Astrocyte (in vitro differentiated cells and primary cell): ENCODE results near the gene LRIT3. TPM values are rescaled to one million over a fixed set of nuclear protein-coding genes. Genes with fewer than 3 reads are reported as not detected.

Experiments
- DNase-seq: peaks from one replicate; pipeline ENCODE4 v3.0.0-alpha.2; 2010; ENCODE audit warnings: low read depth
- FAIRE-seq: peaks from 2 replicates; lab custom pipeline; 2011; peaks lifted over from hg19 to GRCh38; lab: Jason Lieb, UNC
- H2AFZ ChIP-seq: 2 replicates; pipeline ENCODE4 v1.6.0; 2012; ENCODE audit warnings: low read depth, low read length, inconsistent platforms
- H3K27ac ChIP-seq: 2 replicates; pipeline ENCODE4 v1.5.1; 2011; ENCODE audit warnings: low read depth, low read length, inconsistent platforms
- H3K27me3 ChIP-seq: 2 replicates; pipeline ENCODE4 v1.6.0; 2011; ENCODE audit warnings: low read length, inconsistent platforms; ENCODE audit not compliant: insufficient read depth
- H3K36me3 ChIP-seq: 2 replicates; pipeline ENCODE4 v1.5.1; 2011; ENCODE audit warnings: low read length, inconsistent platforms; ENCODE audit not compliant: insufficient read depth
- H3K4me1 ChIP-seq: 2 replicates; pipeline ENCODE4 v1.5.1; 2011; ENCODE audit warnings: low read length, inconsistent platforms; ENCODE audit not compliant: insufficient read depth
- H3K4me2 ChIP-seq: 2 replicates; pipeline ENCODE4 v1.6.0; 2012; ENCODE audit warnings: low read length, inconsistent platforms
- H3K4me3 ChIP-seq: 2 replicates; pipeline ENCODE4 v1.5.1; 2011; ENCODE audit warnings: low read depth, mild to moderate bottlenecking, low read length, inconsistent platforms; ENCODE audit not compliant: insufficient read depth
- H3K79me2 ChIP-seq: 2 replicates; pipeline ENCODE4 v1.6.0; 2012; ENCODE audit warnings: mild to moderate bottlenecking, low read length, inconsistent platforms; ENCODE audit not compliant: insufficient read depth
- H3K9ac ChIP-seq: 2 replicates; pipeline ENCODE4 v1.6.0; 2012; ENCODE audit warnings: mild to moderate bottlenecking, low read length, inconsistent platforms
- H3K9me3 ChIP-seq: 2 replicates; pipeline ENCODE4 v1.5.1; 2012; ENCODE audit warnings: low read depth, mild to moderate bottlenecking, low read length, inconsistent platforms; ENCODE audit not compliant: insufficient read depth
- H4K20me1 ChIP-seq: 2 replicates; pipeline ENCODE4 v1.6.0; 2012; ENCODE audit warnings: low read length, inconsistent platforms; ENCODE audit not compliant: insufficient read depth
- H3K27ac Mint-ChIP-seq: one replicate; pipeline ENCODE4 v1.8.0; 2021; ENCODE audit warnings: mild to moderate bottlenecking, mixed read lengths; ENCODE audit not compliant: unreplicated experiment
- H3K27me3 Mint-ChIP-seq: one replicate; pipeline ENCODE4 v1.8.0; 2021; ENCODE audit warnings: low read depth, mixed read lengths; ENCODE audit not compliant: unreplicated experiment
- H3K36me3 Mint-ChIP-seq: one replicate; pipeline ENCODE4 v1.8.0; 2021; ENCODE audit warnings: low read depth, mixed read lengths; ENCODE audit not compliant: unreplicated experiment
- H3K4me1 Mint-ChIP-seq: one replicate; pipeline ENCODE4 v1.8.0; 2021; ENCODE audit warnings: low read depth, mixed read lengths; ENCODE audit not compliant: unreplicated experiment
- H3K4me3 Mint-ChIP-seq: one replicate; pipeline ENCODE4 v1.8.0; 2021; ENCODE audit warnings: mild to moderate bottlenecking, moderate library complexity, mixed read lengths; ENCODE audit not compliant: unreplicated experiment
- H3K9me3 Mint-ChIP-seq: one replicate; pipeline ENCODE4 v1.8.0; 2021; ENCODE audit warnings: mild to moderate bottlenecking, mixed read lengths; ENCODE audit not compliant: unreplicated experiment
- EZH2 ChIP-seq: IDR thresholded peaks from 2 replicates; pipeline ENCODE4 v1.6.1; 2012; ENCODE audit warnings: mild to moderate bottlenecking, low read length, inconsistent platforms; ENCODE audit not compliant: insufficient read depth
- total RNA-seq: library from RNA; stranded (reverse); gene quantifications from 2 replicates; pipeline ENCODE4 v1.2.1, GENCODE V29; 2021
- TF ChIP-seq, protein P1 (sequence below): IDR thresholded peaks from 2 replicates; pipeline ENCODE4 v1.5.1; 2011; ENCODE audit warnings: low read depth, mild to moderate bottlenecking, inconsistent platforms, low read length, moderate library complexity; ENCODE audit not compliant: insufficient read depth

The LRIT3 gene
- total RNA-seq, 1 donor from 2014 or later: 0.11 TPM

DNA sequence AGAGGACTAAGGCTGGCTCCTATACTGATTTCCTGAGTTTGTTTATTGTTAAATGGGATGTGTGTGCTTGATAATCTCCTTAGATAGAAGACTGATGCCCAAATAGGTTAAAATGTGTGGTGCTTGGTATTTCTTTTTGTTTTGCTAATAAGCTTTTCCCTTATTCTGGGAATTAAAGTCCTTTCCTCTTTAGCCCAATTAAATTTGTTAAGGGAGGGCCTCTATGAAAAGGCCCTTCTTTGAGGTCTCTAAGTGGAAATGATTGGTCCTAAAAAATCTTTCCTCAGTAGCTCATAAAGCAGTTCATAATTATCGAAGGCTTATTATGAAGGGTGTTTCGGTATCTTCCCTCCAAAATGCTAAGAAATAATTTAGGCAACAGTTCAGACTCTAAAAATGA, 20.2 kb upstream of the LRIT3 start, which contains the start of gene RRH:
Gene RRH (plus strand): TSS at position 301 of the 400 bp plus-strand sequence. CDS start 56 bp downstream, at position 357.
- no peaks in the 10 kb centered on the region for H3K27me3 ChIP-seq
- H3K27ac Mint-ChIP-seq: no peak within 1 kb of the TSS
- no peak within 1 kb of the TSS for H3K4me3 Mint-ChIP-seq
- H3K36me3 ChIP-seq: peaks cover 22% of the 10 kb centered on the region
- H2AFZ ChIP-seq: no peak within 1 kb of the TSS
- no peaks in the 10 kb centered on the region for H3K4me1 ChIP-seq
- TF ChIP-seq EZH2: no peak
- TF ChIP-seq, protein P1, sequence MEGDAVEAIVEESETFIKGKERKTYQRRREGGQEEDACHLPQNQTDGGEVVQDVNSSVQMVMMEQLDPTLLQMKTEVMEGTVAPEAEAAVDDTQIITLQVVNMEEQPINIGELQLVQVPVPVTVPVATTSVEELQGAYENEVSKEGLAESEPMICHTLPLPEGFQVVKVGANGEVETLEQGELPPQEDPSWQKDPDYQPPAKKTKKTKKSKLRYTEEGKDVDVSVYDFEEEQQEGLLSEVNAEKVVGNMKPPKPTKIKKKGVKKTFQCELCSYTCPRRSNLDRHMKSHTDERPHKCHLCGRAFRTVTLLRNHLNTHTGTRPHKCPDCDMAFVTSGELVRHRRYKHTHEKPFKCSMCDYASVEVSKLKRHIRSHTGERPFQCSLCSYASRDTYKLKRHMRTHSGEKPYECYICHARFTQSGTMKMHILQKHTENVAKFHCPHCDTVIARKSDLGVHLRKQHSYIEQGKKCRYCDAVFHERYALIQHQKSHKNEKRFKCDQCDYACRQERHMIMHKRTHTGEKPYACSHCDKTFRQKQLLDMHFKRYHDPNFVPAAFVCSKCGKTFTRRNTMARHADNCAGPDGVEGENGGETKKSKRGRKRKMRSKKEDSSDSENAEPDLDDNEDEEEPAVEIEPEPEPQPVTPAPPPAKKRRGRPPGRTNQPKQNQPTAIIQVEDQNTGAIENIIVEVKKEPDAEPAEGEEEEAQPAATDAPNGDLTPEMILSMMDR: no peak
- H4K20me1 ChIP-seq: peaks cover 4% of the 10 kb centered on the region
- FAIRE-seq (no peak), DNase-seq (no peak)
- no peaks in the 10 kb centered on the region for H3K4me1 Mint-ChIP-seq
- peaks cover 3% of the 10 kb centered on the region for H3K79me2 ChIP-seq
- H3K9me3 ChIP-seq: no peaks in the 10 kb centered on the region
- H3K4me3 ChIP-seq: no peak within 1 kb of the TSS
- H3K27ac ChIP-seq: no peak within 1 kb of the TSS
- H3K4me2 ChIP-seq: no peak within 1 kb of the TSS
- no peaks in the 10 kb centered on the region for H3K9me3 Mint-ChIP-seq
- H3K36me3 Mint-ChIP-seq: no peaks in the 10 kb centered on the region
- H3K27me3 Mint-ChIP-seq: no peaks in the 10 kb centered on the region
- no peak within 1 kb of the TSS for H3K9ac ChIP-seq

DNA sequence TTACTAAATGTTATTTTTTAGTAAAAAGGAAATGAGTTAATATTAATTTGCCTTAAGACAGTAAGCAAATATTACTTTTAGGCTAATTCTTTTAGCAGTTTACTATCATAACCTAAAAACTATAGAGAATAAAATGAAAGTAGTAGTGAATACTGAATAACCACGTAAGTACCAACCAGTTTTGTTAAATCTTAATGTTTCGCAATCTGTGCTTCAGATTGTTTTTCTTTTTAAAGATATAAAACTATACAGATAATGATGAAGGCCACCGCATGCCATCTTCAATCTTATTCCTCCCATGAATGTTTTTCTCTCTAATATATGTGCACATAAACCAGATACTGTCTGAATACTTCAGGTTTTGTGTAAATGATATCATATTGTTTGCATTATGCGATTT, 14.2 kb upstream of the LRIT3 start:
- Mint-ChIP-seq H3K27me3 (no peaks in the 10 kb centered on the region), H3K4me1 (no peaks in the 10 kb centered on the region), H3K9me3 (no peaks in the 10 kb centered on the region), H3K36me3 (no peaks in the 10 kb centered on the region), H3K4me3 (no peak overlapping the region), H3K27ac (no peak overlapping the region)
- Histone ChIP-seq H2AFZ (no peak overlapping the region), H3K4me3 (no peak overlapping the region), H3K9me3 (no peaks in the 10 kb centered on the region), H3K4me2 (no peak overlapping the region), H3K4me1 (no peaks in the 10 kb centered on the region), H3K9ac (no peak overlapping the region), H4K20me1 (no peaks in the 10 kb centered on the region), H3K27me3 (no peaks in the 10 kb centered on the region), H3K27ac (no peak overlapping the region), H3K36me3 (no peaks in the 10 kb centered on the region), H3K79me2 (no peaks in the 10 kb centered on the region)
- DNase-seq: no peak
- TF ChIP-seq EZH2: no peak
- TF ChIP-seq, protein P1: no peak
- FAIRE-seq: no peak

DNA sequence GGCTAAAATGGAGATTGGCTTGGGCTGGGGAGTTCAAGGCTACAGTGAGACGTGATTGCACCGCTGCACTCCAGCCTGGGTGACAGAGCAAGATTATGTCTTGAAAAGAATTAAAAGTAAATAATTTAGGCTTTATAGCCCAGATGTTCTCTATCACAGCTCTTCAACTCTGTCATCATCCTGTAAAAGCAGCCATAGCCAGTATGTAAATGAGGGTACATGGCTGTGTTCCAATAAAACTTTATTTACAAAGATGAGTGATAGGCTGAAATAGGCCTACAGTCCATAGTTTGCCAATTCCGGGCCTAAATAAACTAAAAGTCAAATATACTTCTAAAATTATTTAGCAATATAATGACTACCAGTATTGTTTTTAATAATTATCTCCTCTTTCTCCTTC, 10.9 kb upstream of the LRIT3 start:
- H3K4me2 ChIP-seq: no peak overlapping the region
- no peak for FAIRE-seq
- no peaks in the 10 kb centered on the region for H4K20me1 ChIP-seq
- H2AFZ ChIP-seq: no peak overlapping the region
- Mint-ChIP-seq H3K36me3 (no peaks in the 10 kb centered on the region), H3K4me3 (no peak overlapping the region), H3K27ac (no peak overlapping the region), H3K9me3 (no peaks in the 10 kb centered on the region), H3K4me1 (no peaks in the 10 kb centered on the region), H3K27me3 (no peaks in the 10 kb centered on the region)
- H3K9me3 ChIP-seq: no peaks in the 10 kb centered on the region
- no peak for DNase-seq
- no peak overlapping the region for H3K9ac ChIP-seq
- no peaks in the 10 kb centered on the region for H3K36me3 ChIP-seq
- H3K27ac ChIP-seq: no peak overlapping the region
- no peak overlapping the region for H3K4me3 ChIP-seq
- H3K4me1 ChIP-seq: no peaks in the 10 kb centered on the region
- TF ChIP-seq, protein P1: no peak
- no peak for TF ChIP-seq EZH2
- H3K27me3 ChIP-seq: no peaks in the 10 kb centered on the region
- no peaks in the 10 kb centered on the region for H3K79me2 ChIP-seq
